GM19328 (cell line): Measurements from ENCODE around the gene NTSR2.
A peak's percentile ranks its signal among the peaks of the same experiment; 100 is the strongest.

ENCODE experiments used
- ATAC-seq: cut with Tn5 transposase; IDR thresholded peaks from one replicate; pipeline ENCODE4 v1.9.1; 2021; ENCODE audit warnings: mild to moderate bottlenecking, moderate library complexity; ENCODE audit not compliant: unreplicated experiment

NTSR2 gene

GRCh38 chr2:11699686-11700670 lies 30.0 kb upstream of the NTSR2 start:
- no peak for ATAC-seq

GRCh38 chr2:11698009-11698922 lies 28.3 kb upstream of the NTSR2 start:
- no peak for ATAC-seq

GRCh38 chr2:11697103-11697871 lies 27.3 kb upstream of the NTSR2 start:
- no peak for ATAC-seq

- ATAC-seq = no peak
Measured at GRCh38 chr2:11696736-11697102, 26.7 kb upstream of the NTSR2 start.

- no peak for ATAC-seq
Measured at GRCh38 chr2:11695576-11695975, 25.6 kb upstream of the NTSR2 start.

GRCh38 chr2:11692966-11693521 lies 23.0 kb upstream of the NTSR2 start:
- peak; percentile 71 for ATAC-seq

GRCh38 chr2:11691076-11691660 lies 21.2 kb upstream of the NTSR2 start:
- no peak for ATAC-seq

GRCh38 chr2:11688222-11689069 lies 18.5 kb upstream of the NTSR2 start:
- peak; percentile 63 for ATAC-seq

GRCh38 chr2:11687736-11688135 lies 17.7 kb upstream of the NTSR2 start:
- ATAC-seq = no peak

GRCh38 chr2:11685906-11686470 lies 16.0 kb upstream of the NTSR2 start:
- no peak for ATAC-seq

- ATAC-seq = no peak
Measured at GRCh38 chr2:11684894-11685460, 15.0 kb upstream of the NTSR2 start.

GRCh38 chr2:11683966-11684365 lies 14.0 kb upstream of the NTSR2 start:
- no peak for ATAC-seq

GRCh38 chr2:11683476-11683875 lies 13.5 kb upstream of the NTSR2 start:
- ATAC-seq = no peak

- no peak for ATAC-seq
Measured at GRCh38 chr2:11682590-11682915, 12.6 kb upstream of the NTSR2 start.

- ATAC-seq = no peak
Measured at GRCh38 chr2:11681722-11682589, 12.0 kb upstream of the NTSR2 start.

GRCh38 chr2:11680901-11681721 lies 11.1 kb upstream of the NTSR2 start:
- no peak for ATAC-seq
